Progenitor cell of endocrine pancreas (in vitro differentiated cells): ENCODE data around the gene TMED4. TPM values are rescaled to one million over a fixed set of nuclear protein-coding genes. Genes with fewer than 3 reads are reported as not detected.
"Not testable (repeated sequence)": the region's sequence is repeated elsewhere in the genome, so short reads cannot be mapped to it uniquely, and the experiment has no call there.

ENCODE experiments used
- DNase-seq: peaks from one replicate; pipeline ENCODE4 v3.0.0; 2021; ENCODE audit warnings: low spot score; ENCODE audit not compliant: unreplicated experiment
- H3K27ac Mint-ChIP-seq: 2 replicates; pipeline ENCODE4 v1.8.0; 2021; ENCODE audit warnings: mild to moderate bottlenecking, moderate library complexity, mixed read lengths
- H3K27me3 Mint-ChIP-seq: 2 replicates; pipeline ENCODE4 v1.8.0; 2021; ENCODE audit warnings: mixed read lengths
- H3K36me3 Mint-ChIP-seq: 2 replicates; pipeline ENCODE4 v1.8.0; 2022; ENCODE audit warnings: mixed read lengths; ENCODE audit not compliant: insufficient read depth
- H3K4me1 Mint-ChIP-seq: 2 replicates; pipeline ENCODE4 v1.8.0; 2021; ENCODE audit warnings: low read depth, mixed read lengths
- H3K4me3 Mint-ChIP-seq: 2 replicates; pipeline ENCODE4 v1.8.0; 2021; ENCODE audit warnings: low read depth, mild to moderate bottlenecking, moderate library complexity, mixed read lengths
- H3K9me3 Mint-ChIP-seq: 2 replicates; pipeline ENCODE4 v1.8.0; 2021; ENCODE audit warnings: low read depth, mixed read lengths
- total RNA-seq: library from RNA; stranded (reverse); gene quantifications from 2 replicates; pipeline ENCODE4 v1.2.1, GENCODE V29; 2021
- TF ChIP-seq, protein P1 (sequence below): fragments of 200-600 bp; sonication (generic); IDR thresholded peaks from one replicate; pipeline ENCODE4 v1.5.0; 2021; ENCODE audit warnings: antibody characterized with exemption, mild to moderate bottlenecking; ENCODE audit not compliant: unreplicated experiment

Gene TMED4
- total RNA-seq, 1 donor from 2014 or later: 119 TPM

DNA sequence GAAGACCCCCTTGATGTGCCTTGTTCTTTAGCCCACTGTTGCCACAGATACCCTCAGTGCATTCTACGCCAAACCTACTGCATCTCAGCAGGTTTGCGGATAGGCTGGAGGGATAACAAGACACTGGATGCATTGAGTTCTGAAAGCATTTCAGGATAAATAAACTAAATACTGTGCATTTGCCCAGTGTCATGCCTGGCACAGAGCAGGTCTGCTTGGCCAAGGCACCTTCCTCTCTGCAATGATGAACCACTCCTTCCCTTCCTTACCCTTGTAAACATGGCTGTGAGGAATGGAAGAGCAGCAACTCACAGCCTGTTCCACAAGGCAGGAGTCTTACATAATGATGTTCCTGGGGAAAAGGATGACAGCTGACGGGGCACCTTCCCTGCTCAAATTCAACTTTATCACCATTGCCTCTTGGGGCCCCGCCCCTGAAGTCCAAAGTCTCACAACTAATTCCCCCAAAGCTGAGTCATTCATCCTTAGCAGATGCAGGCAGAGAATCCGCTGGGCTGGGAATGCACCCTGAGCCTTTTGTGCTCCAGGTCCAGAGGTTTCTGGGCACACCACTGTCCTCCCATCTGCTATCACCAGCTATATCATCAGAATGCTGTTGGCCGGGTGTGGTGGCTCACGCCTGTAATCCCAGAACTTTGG lies 19.9 kb downstream of the TMED4 start:
- Mint-ChIP-seq H3K4me3 (no peak overlapping the region), H3K9me3 (no peaks in the 10 kb centered on the region), H3K36me3 (peaks cover 9% of the 10 kb centered on the region), H3K4me1 (peaks cover 3% of the 10 kb centered on the region), H3K27ac (no peak overlapping the region), H3K27me3 (peaks cover 3% of the 10 kb centered on the region)
- no peak for DNase-seq
- TF ChIP-seq, protein P1, sequence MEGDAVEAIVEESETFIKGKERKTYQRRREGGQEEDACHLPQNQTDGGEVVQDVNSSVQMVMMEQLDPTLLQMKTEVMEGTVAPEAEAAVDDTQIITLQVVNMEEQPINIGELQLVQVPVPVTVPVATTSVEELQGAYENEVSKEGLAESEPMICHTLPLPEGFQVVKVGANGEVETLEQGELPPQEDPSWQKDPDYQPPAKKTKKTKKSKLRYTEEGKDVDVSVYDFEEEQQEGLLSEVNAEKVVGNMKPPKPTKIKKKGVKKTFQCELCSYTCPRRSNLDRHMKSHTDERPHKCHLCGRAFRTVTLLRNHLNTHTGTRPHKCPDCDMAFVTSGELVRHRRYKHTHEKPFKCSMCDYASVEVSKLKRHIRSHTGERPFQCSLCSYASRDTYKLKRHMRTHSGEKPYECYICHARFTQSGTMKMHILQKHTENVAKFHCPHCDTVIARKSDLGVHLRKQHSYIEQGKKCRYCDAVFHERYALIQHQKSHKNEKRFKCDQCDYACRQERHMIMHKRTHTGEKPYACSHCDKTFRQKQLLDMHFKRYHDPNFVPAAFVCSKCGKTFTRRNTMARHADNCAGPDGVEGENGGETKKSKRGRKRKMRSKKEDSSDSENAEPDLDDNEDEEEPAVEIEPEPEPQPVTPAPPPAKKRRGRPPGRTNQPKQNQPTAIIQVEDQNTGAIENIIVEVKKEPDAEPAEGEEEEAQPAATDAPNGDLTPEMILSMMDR: no peak

DNA sequence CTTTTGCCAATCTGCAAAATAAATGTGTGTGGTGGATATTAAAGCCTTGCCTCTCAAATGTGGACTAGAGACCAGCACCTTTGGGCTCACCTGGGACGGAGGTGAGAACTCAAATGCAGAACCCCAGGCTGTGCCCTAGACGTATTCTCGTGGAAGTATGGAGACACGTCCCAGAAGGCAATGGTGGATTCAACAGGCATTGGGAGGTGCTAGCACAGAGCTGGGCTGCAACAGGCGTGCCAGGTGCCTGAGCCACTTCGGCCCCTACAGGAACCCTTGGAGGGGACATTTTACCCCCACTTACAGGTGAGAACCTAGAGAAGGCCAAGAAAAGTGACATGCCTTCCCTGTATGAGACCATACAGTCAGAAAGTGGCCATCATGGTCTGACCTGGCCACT lies 20.6 kb downstream of the TMED4 start:
- no peaks in the 10 kb centered on the region for H3K9me3 Mint-ChIP-seq
- H3K4me1 Mint-ChIP-seq: peaks cover 3% of the 10 kb centered on the region
- H3K36me3 Mint-ChIP-seq: peaks cover 7% of the 10 kb centered on the region
- TF ChIP-seq, protein P1: no peak
- H3K27me3 Mint-ChIP-seq: peaks cover 3% of the 10 kb centered on the region
- no peak overlapping the region for H3K4me3 Mint-ChIP-seq
- peak overlapping the region; percentile 16 for H3K27ac Mint-ChIP-seq
- DNase-seq: no peak

DNA sequence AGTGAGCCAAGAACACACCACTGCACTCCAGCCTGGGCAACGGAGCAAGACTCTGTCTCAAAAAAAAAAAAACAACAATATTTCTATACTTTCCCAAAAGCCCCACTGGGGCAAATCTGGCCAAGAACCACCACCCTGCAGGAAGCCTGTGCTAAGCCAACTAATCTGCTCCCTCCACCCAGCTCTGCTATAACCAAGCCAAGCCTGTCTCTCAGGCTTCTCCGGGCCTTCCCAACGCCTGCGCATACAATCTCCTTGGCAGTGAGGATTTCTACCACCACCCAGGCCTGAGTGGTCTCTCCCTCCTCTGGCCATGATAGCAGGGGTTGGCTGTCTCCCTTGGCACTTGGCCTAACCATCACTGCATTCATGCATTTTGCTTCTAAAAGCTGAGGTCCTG lies 22.5 kb downstream of the TMED4 start:
- Mint-ChIP-seq H3K36me3 (no peaks in the 10 kb centered on the region), H3K4me3 (no peak overlapping the region), H3K4me1 (peaks cover 3% of the 10 kb centered on the region), H3K27me3 (peaks cover 3% of the 10 kb centered on the region), H3K27ac (no peak overlapping the region), H3K9me3 (no peaks in the 10 kb centered on the region)
- DNase-seq: no peak
- TF ChIP-seq, protein P1: no peak

DNA sequence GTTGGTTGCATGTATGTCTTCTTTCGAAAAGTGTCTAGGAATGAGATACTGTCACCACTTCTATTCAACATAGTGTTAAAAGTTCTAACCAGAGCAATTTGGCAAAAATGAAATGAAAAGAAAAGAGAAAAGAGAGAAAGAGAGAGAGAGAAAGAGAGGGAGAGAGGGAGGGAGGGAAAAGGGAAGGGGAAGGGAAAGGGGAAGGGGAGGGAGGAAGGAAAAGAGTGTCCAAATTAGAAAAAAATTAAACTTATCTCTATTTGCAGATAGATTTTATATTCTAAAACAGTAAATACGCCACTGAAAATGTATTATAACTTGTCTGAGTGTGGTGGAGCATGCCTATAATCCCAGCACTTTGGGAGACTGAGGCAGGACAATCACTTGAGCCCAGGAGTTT lies 24.5 kb downstream of the TMED4 start:
- peaks cover 3% of the 10 kb centered on the region for H3K4me1 Mint-ChIP-seq
- TF ChIP-seq, protein P1: no peak
- H3K27me3 Mint-ChIP-seq: peaks cover 3% of the 10 kb centered on the region
- H3K4me3 Mint-ChIP-seq: no peak overlapping the region
- DNase-seq: no peak
- H3K9me3 Mint-ChIP-seq: no peaks in the 10 kb centered on the region
- H3K36me3 Mint-ChIP-seq: no peaks in the 10 kb centered on the region
- H3K27ac Mint-ChIP-seq: no peak overlapping the region

DNA sequence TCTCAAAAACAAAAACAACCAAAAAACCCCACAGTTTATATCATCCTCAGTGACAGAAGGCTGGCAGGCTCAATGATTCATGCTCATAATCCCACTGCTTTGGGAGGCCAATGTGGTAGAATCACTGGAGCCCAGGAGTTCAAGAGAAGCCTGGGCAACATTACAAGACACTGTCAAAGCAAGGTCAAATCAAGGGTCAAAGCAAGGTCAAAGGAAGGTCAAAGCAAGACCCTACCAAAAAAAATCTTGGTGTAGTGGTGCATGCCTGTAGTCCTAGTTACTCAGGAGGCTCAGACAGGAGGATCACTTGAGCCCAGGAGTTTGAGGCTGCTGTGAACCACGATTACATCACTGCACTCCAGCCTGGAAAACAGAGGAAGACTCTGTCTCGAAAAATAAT lies 26.7 kb downstream of the TMED4 start:
- DNase-seq: no peak
- no peaks in the 10 kb centered on the region for H3K9me3 Mint-ChIP-seq
- H3K4me3 Mint-ChIP-seq: no peak overlapping the region
- H3K27ac Mint-ChIP-seq: no peak overlapping the region
- no peaks in the 10 kb centered on the region for H3K4me1 Mint-ChIP-seq
- no peaks in the 10 kb centered on the region for H3K36me3 Mint-ChIP-seq
- TF ChIP-seq, protein P1: no peak
- H3K27me3 Mint-ChIP-seq: peaks cover 3% of the 10 kb centered on the region

DNA sequence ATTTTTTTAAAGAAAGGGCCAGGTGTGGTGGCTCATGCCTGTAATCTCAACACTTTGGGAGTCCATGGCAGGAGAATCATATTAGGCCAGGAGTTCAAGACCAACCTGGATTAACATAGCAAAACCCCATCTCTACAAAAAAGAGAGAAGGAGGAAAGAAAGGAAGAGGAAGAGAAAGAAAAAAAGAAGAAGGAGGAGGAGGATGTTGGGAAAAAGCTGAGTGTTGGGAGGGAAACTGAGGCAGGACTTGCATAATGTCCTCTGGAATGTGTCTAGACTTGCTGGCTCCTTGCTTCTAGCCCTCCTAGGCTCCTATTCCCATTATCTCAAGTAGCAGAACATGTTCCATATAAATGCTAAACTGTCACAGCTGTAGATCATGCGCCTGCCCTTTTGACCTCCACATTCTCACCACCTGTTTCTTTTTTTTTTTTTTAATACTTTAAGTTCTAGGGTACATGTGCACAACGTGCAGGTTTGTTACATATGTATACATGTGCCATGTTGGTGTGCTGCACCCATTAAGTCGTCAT lies 29.5 kb downstream of the TMED4 start:
- H3K9me3 Mint-ChIP-seq, H3K4me1 Mint-ChIP-seq, DNase-seq, H3K27ac Mint-ChIP-seq, H3K36me3 Mint-ChIP-seq, H3K27me3 Mint-ChIP-seq, H3K4me3 Mint-ChIP-seq: not testable (repeated sequence)
